GF-D8 (cell line): ENCODE results near the gene EVC.

Experiments used
- DNase-seq: peaks from one replicate; lab custom pipeline; 2025; lab: John Stamatoyannopoulos, UW

Gene EVC

DNA sequence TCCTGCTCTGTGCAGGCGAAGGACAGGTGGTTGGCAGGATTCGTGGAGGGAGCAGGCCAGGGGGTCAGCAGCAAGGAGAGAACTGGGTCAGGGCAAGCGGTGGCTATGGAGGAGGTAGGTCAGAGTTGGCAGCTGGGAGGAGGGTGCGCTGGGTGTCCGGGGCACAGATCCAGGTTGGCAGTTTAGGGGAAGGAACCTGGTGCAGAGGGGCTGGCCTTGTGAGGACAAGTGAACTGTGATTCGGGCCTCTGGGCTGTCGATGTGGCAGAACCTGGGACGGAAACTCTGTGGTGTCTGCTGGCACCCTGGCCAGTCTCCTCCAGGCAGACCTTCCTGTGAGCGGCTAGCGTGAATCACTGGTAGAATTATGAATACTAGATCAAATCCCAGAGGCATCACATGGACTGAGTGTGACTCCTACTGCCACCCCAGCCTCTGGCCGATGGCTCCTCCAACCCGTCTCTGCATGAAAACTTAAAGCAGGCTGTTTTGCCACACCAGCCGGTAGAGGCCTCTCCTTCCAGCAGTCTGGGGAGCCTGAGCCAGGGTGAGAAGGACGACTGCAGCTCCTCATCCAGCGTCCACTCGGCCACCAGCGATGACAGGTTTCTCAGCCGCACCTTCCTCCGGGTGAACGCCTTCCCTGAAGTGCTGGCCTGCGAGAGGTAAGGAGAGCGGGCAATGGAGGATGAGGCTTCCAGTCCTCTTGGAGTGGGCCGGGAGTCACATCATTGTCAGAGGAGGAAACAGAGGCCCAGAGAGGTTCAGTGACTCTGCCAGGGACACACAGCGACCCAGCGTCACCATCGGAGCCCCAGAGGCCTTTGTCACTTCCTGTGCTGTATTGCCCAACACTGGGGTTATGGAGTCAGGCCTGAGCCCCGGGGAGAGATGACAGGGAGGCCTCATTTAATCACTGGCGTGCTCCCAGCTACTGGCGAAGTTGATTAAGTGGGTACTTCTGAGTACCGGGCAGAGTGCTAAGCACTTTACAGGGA is 20.3 kb downstream of the EVC start:
- DNase-seq, result no peak

DNA sequence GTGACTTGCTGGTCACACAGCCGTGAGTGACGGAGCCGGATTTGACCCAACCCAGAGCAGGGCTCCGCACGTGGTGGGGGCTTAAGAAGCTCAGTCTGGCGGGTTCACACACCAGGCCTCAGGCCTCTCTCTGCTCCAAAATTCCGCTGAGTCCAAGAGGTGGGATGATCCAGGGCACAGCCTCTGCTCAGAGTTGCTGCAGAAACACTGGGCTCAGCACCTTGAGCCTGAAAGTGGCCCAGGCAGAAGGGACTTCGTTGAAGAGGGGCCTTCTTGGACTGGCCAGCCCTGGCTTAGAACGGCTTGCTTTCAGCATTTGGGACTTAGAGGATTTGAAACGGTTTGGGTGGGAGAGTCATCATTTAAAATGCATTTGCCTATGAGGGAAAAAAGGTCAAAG is 21.2 kb downstream of the EVC start:
- DNase-seq, result no peak

DNA sequence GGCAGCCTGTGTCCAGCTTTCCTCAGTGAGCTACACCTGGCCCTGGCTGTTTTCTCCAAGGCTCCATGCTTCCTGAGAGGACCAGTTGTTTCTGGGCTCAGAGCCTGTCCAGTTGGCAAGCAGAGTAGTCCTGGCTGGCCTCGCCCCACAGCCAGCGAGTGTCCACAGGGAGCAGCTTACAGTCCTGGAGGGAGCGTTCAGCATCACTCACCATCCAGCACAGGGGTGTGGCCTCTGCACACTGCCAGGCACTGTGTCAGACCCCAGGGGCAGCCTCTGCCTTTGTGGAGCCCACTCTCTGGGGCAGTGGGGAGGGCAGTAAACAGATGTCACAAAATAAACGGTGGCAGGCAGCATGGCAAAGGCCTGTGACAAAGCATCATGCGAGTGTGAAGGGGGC is 23.9 kb downstream of the EVC start:
- DNase-seq, result no peak

DNA sequence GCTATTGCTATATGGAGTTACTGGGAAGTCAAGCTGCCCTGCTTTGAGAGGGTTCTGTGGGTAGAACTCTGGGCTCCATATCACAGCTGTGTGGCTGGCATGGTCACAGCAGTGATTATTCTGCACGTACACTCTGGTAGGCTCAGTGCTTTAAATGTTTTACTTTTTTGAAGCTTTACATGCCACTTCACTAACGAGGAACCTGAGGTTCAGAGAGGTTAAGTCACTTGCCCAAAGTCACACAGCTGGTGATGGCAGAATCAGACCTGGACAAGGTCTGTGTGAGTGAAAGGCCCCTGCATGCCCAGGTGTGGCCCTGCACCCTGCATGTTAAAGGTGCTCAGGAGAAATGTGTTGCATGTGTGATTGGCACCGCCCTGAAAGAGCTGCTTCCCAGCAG is 24.5 kb downstream of the EVC start:
- no peak for DNase-seq

DNA sequence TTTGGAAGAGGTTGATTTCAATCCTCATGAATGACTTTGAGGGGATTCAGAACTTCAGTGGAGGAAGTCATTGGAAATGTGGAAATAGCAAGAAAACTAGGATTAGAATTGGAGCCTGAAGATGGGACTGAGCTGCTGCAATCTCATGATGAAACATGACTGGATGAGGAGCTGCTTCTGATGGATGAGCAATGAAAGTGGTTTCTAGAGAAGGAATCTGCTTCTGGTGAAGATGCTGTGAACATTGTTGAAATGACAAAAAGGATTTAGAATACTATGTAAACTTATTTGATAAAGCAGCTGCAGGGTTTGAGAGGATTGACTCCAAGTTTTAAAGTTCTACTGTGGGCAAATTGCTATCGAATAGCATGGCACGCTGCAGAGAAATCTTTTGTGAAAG is 27.1 kb downstream of the EVC start:
- DNase-seq, result no peak

DNA sequence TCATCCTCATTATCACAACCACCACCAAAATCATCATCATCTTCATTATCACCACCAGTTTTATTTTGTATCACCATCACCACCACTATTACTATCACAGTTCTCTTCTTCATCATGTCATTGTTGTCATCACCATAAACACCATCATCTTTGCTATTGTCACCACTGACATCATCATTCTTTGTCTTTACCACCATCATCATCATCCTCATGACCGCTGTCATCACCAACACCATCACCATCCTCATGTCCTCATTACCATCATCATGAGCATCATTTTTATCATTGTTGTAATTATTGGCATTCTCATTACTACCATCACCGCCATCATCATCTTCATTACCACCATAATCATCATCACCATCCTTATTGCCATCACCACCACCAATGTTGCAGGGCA is 31.4 kb downstream of the EVC start:
- DNase-seq, result no peak

DNA sequence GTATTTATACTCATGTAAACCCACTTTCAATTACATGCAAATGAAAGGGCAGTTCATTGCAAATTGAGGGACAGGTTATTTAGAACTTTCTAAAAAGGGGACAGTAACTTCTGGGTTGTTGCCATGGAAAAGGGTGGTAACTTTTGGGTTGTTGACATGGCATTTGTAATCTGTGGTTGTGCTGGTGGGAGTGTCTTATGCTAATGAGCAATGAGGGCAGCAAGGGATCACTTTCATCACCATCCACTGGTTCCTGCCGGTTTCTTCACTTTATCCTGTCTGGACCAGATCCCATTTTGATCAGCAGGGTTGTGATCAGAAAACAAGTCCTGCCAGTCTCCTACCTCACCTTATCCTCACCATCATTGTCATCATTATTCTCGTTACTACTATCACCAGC is 32.0 kb downstream of the EVC start:
- no peak for DNase-seq

DNA sequence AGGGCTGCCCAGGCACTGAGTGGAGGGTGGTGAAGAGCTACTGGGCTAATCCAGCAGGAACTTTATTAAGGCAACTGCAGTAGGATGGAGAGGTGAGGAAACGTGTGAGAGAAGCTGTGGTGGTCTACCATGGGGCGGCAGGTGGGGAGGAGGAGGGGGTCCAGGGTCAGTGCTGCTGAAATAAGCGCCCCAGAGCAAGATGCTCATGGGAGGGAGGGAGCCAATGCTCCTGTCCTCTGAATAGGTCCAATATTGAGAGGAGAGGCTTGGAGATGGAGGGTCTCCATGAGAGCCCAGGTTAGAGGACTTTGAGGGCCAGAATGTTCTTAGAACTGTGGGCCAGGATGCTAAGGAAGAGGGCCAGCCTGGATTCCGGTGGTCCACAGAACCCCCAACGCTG is 35.2 kb downstream of the EVC start:
- DNase-seq, result no peak

DNA sequence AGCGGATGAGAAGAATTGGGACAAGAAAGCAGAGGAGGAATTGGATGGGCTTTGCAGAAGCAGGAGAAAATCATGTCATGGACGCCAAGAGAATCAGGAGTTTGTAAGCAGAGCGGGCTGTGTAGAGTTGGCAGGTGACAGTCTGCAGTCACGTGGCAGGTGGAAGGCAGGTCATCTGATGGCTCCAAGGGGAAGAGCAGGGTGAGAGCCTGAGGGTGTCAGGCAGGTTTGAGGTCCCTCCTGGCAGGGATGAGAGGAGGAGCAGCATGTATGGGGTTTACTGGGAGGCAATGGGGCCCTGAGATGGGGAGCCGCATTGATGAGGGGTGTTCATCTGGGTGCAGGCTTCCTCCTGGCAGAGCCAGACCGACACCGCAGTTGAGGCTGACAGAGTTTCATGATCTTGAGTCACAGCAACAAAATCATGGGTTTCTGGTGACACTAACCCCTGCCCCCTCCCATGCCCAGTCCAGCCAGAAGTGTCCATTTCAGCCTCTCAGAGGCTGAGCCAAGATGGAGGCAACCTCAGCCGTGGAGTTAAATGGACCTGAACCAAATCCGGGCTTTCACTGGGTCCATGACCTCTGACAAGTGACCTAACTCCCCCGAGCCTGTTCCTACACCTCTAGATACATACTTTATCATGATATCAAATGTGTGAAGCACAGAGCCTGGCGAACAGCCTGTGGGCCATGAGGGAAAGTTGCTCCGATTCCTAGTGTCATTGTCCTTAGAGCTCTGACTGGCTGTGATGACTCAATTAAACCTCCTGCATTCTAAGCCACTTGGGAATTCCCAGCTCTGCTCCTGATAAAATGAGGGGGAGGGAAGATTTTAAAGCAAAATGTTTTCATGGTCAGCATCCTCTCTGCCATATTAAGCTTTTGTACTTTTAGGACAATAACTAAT is 36.1 kb downstream of the EVC start:
- no peak for DNase-seq

DNA sequence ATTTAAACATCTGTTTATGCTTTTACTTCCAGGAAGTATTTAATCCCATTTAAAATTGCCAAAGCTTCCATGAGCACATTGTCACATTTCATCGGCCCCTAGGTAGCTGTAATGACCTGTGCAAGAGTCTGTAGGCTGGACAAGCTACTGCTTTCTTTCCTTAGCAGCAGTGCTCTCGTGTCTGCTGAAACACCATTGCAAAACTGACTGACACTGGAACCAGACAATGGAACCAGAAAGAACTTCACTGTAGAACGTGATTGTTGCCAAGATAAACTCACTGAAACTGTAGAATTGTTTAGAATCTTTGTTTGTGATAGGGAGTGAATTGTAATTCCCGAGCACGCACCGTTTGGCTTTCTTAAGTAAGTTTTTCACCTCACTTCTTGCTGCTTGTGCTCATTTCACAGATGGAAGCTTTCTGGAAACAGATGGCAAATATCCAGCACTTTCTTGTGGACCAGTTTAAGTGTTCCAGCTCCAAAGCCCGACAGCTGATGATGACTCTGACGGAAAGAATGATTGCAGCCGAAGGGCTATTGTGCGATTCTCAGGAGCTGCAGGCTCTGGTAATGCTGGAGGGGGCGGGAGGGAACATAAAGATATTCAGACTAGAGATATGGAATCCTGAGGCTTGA is 36.9 kb downstream of the EVC start:
- DNase-seq, result no peak

DNA sequence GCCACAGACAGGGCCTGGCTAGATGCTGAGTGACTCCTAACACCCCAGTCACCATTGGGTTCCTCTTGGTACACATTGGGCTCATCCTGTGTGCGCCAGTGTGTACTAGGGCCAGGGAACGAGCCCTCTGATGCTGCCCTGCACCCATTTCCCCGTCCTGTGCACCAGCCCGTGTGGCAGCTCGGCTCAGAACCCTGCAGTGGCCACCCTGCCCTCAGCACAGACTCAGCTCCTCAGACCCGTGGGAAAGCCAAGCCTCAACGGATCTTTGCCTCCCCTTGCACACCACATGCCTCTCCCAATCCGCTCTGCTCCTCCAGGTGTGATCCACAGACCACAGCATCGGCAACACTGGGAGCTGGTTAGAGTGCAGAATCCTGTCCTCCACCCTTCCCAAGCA is 38.6 kb downstream of the EVC start:
- no peak for DNase-seq

DNA sequence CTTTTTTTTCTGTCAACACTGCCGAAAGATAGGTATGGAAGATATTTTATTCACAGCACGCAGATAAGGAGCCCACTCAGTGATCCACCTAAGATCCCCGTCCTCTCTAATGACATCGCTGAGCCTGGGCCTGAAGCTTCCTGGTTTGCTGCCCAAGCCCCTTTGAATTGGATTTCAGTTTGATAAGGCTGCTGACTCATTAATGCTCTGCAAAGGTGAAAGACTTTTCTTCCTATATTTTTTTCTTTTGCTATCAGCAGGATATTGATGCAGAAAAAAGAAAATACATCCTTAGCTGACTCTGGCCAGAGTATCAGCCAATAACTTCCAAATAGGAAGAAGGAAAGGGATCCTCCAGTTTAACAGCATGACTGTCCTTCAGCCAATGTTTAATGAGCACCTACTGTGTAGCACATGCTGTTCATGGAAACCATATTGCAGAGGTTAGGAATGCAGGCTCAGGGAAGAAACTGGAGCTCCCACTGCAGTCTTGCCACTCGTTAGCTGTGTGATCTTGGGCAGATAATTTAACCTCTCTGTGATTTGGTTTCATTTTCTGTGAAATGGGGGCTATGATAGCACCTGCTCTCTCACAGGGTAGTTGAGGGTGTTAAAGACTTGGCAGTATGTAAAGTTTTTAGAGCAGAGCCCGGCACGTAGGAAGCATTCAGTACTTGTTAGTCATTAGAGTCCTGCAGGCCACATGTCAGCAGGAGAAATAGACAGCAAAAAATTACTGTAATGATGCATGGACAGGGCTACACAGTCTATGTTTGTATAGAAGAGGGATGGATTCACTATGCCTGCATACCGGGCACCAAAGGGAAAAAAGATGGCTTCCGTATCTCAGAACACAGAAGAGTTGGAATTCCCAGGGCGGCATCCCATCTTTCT is 39.3 kb downstream of the EVC start:
- DNase-seq, result no peak

DNA sequence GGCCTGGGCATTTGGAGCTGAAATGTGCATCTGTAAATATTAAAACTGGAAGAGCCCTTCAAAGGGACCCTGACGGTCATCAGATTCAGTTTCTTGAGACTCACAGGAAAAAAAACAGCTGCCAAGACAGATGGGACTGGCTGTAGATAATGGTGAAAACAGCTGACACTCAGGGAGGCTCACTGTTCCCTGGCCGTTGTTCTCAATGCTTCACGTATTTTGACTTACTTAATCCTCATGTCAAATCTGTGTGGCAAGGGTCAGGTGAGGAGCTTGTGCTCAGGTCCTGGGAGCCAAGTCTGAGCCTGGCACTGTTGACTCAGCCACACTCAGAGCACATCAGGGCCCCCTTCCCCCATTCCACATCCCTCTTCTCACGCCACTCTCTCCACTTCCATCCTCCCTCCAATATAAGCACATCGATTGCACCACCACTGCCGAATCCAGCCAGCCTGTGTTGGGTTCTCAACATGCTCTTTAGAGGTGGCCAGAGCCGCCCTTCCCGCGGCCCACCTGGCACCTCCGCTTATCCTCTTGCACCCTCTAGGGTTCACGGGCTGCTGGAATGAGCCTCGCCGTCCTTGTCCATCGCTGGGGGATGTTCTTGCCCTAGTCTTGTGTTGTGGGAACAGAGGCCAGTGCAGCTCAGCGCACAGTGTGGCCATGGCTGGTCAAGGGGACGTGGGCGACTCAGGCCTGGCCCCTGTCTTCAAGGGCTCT is 40.1 kb downstream of the EVC start:
- no peak for DNase-seq

DNA sequence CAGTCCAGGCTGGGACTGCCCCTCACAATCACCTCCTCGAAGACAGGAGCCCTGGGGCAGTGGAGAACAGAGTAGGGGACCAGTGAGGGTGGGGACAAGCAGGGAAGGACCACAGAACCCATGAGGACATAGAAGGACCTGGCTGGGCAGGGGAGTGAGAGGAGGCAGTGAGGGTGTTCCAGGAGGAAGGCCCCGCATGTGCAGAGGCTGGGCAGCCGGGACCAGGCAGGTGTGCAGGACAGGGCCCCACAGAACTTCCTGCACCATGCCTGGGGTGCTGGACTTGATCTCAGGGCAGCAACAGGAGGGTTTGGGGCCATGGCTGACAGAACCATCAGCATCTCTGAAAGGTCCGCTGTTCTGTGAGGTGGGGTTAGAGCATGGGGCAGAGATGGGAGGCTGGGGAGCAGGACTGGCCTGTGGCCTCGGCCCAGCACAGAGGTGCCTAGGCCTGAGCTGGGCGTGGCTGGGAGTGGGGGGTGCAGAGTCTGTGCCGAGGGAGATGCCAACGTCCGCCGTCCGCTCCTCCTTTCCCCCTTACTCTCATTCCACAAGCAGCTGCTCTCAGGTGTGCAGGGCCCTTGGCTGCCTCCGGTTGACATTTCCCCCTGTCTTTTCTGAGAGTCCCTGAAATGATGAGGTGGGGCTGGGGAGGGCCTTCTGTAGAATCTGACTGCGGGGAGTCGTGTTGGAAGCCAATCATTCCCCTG is 40.8 kb downstream of the EVC start:
- no peak for DNase-seq

DNA sequence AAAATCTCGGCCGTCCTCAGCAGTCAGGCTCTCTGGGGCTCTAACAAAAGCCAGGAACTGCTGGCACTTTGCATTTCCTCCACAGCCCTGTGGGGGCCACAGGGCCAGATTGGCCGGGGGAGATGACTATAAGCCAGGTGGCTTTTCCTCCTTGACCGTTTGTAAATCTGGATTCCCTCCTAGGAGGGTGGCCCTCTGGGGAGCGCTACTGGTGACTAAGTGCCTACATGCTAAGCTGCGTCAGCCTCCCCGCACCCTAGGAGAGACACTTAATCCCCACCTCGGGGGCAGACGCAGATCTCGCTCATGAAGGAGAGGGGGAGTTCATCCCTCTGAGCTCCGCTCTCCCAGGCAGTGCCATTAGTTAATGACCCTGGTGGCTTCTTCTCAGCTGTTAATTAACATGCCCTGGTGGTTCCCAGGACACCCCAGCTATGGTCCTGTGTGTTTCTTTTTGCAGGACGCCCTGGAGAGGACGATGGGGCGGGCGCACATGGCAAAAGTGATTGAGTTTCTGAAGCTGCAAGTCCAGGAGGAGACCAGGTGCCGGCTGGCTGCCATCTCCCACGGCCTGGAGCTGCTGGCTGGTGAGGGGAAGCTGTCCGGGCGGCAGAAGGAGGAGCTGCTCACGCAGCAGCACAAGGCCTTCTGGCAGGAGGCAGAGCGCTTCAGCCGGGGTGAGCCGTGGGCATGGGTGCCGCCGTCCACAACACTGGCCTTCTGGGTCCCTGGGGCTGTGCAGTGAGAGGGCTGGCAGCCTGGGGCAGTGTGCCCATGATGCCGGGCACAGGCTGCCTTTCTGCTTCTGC is 41.6 kb downstream of the EVC start:
- DNase-seq, result no peak

DNA sequence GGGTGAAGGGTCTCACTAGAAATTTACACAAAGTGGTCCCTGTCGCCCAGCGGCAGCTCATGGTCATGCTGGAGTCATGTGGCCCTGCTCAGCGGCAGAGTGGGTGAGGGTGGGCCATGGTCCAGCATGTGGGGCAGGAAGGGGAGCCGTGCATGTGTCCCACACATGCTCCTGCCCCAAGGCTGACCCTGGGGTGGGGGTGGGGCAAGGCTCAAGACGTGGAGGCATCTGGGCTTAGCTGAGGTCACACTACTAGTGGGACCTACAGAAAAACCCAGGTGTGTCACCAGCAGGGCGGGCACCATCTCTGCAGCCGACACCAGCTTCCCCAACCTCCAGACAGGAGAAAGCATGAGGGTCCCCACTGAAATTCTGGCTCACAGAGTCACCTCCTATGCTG is 42.4 kb downstream of the EVC start:
- DNase-seq, result no peak

DNA sequence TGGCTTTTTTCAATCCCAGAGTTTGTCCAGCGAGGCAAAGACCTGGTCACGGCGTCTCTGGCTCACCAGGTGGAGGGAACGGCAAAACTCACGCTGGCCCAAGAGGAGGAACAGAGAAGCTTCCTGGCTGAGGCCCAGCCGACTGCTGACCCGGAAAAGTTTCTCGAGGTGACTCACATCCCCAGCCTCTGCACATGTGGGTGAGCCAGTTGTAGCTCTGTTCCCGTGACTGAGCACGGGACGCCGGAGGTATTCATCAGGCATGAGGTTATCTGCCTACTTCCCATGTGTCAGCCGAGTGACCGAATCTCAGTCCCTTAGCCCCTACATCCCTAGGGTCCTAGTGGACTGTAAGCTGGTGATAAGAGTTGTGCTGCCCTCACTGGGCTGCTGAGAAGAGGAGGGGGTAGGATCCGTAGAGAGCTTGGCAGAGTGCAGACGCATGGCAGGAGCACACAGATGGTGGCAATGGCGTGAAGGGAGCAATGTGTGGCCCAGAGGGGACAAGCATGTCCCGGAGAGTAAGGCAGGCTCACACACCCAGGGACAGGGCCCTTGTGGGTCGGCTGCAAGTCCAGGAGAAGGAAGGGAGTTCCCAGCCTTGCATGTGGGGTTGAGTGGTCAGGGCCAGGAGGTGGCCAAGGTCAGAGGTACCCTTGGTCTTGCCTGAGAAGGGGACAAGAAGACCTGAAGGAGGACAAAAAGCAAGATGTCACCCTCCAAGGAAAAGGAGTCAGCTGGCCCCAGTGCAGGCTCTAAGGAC is 42.9 kb downstream of the EVC start:
- no peak for DNase-seq

DNA sequence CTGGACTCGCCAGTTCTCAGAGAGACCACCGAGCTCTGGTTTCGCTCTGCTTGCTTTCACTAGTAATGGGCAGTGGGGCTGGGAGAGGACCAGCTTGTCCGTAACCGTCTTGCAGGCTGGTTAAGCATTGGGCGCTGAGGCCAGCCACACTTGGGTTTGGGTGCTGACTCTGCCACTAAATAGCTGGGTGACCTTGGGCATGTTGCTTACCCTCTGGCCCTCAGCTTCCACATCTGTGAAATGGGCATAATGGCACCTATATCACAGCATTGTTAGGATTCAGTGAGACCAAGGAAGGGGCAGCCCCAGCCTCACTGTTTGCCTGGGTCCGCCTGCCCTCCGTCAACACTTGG is 43.5 kb downstream of the EVC start:
- DNase-seq, result no peak

DNA sequence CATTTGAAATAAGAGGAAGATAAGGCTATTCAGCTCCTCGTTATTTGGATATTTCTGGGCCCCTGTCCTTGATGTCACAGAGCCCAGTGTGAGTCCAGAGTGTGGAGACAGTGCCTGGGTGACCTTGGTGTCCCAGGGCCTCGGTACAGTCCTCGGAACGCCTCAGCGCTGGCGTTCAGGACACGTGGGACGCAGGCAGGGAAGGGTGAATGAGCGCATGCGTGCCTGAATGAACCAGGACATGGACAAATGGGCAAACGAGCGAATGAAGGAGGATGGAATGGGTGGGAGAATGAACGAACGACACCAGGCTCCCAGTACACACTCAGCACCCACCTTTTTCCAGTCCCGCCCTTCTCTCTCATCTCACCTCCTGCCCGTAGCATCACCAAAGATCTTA is 44.2 kb downstream of the EVC start:
- DNase-seq, result no peak
